Common myeloid progenitor, CD34-positive (primary cell): Measurements from ENCODE around the gene ALK.
A peak's percentile ranks its signal among the peaks of the same experiment; 100 is the strongest.

Source experiments
- CTCF ChIA-PET: fragments of 350-600 bp; sonication (Branson Sonifier 250); formaldehyde crosslinking; loops from one replicate; lab custom pipeline; 2021; ENCODE audit warnings: antibody characterized with exemption; lab: Charles Lee
- POLR2A ChIA-PET: fragments of 350-600 bp; sonication (Branson Sonifier 250); formaldehyde crosslinking; loops from one replicate; lab custom pipeline; 2021; ENCODE audit warnings: antibody characterized with exemption; lab: Charles Lee
- DNase-seq, 3 donors: peaks; one replicate each; pipeline versions ENCODE4 v3.0.0 to v3.0.0-alpha.2; 2013
- H3K27ac ChIP-seq, 2 experiments: 1 replicate in 1 of 2; 2 replicates in 1 of 2; pipeline ENCODE4 v1.7.0; 2013; ENCODE audit warnings: inconsistent platforms in 2 of 2, low read length in 2 of 2, mild to moderate bottlenecking in 2 of 2, low read depth in 1 of 2, moderate library complexity in 1 of 2; ENCODE audit not compliant: severe bottlenecking in 2 of 2, insufficient read depth in 1 of 2, poor library complexity in 1 of 2
- H3K27me3 ChIP-seq, 5 experiments: replicated peaks in 2 of 5; 1 replicate in 3 of 5; 2 replicates in 2 of 5; pipeline versions ENCODE4 v1.6.1 to v1.7.0; 2013; ENCODE audit warnings: low read length in 4 of 5, mild to moderate bottlenecking in 2 of 5, moderate library complexity in 2 of 5, inconsistent platforms in 1 of 5; ENCODE audit not compliant: insufficient read depth in 5 of 5, control insufficient read depth in 4 of 5
- H3K36me3 ChIP-seq, 4 experiments: 1 replicate in 2 of 4; 2 replicates in 2 of 4; pipeline versions ENCODE4 v1.6.1 to v1.7.0; 2013; ENCODE audit warnings: low read length in 3 of 4, control low read depth in 1 of 4, mild to moderate bottlenecking in 1 of 4; ENCODE audit not compliant: control insufficient read depth in 4 of 4, insufficient read depth in 4 of 4
- H3K4me1 ChIP-seq, 4 experiments: 1 replicate in 3 of 4; 2 replicates in 1 of 4; pipeline versions ENCODE4 v1.6.1 to v1.7.1; 2013; ENCODE audit warnings: low read length in 3 of 4, mild to moderate bottlenecking in 3 of 4, control low read depth in 1 of 4, inconsistent platforms in 1 of 4, moderate library complexity in 1 of 4; ENCODE audit not compliant: control insufficient read depth in 4 of 4, insufficient read depth in 4 of 4; ENCODE audit errors: control extremely low read depth in 1 of 4
- H3K4me3 ChIP-seq, 7 experiments: 1 replicate in 4 of 7; 2 replicates in 3 of 7; pipeline versions ENCODE4 v1.5.1 to v1.7.0; 2013; ENCODE audit warnings: mild to moderate bottlenecking in 7 of 7, low read length in 6 of 7, moderate library complexity in 6 of 7, inconsistent platforms in 2 of 7, low read depth in 2 of 7, control low read depth in 1 of 7; ENCODE audit not compliant: insufficient read depth in 4 of 7, control insufficient read depth in 1 of 7; ENCODE audit errors: extremely low read depth in 1 of 7
- H3K9me3 ChIP-seq, 5 experiments: 1 replicate in 4 of 5; 2 replicates in 1 of 5; pipeline versions ENCODE4 v1.6.1 to v1.7.1; 2013; ENCODE audit warnings: low read length in 4 of 5, mild to moderate bottlenecking in 2 of 5, inconsistent platforms in 1 of 5, low read depth in 1 of 5, moderate library complexity in 1 of 5; ENCODE audit not compliant: control insufficient read depth in 4 of 5, insufficient read depth in 2 of 5; ENCODE audit errors: control extremely low read depth in 1 of 5
- WGBS: methylation state at CpG from one replicate; pipeline ENCODE4 v1.1.5; 2013; ENCODE audit not compliant: insufficient coverage; 5-methylcytosine and 5-hydroxymethylcytosine counted together

Gene ALK

DNA sequence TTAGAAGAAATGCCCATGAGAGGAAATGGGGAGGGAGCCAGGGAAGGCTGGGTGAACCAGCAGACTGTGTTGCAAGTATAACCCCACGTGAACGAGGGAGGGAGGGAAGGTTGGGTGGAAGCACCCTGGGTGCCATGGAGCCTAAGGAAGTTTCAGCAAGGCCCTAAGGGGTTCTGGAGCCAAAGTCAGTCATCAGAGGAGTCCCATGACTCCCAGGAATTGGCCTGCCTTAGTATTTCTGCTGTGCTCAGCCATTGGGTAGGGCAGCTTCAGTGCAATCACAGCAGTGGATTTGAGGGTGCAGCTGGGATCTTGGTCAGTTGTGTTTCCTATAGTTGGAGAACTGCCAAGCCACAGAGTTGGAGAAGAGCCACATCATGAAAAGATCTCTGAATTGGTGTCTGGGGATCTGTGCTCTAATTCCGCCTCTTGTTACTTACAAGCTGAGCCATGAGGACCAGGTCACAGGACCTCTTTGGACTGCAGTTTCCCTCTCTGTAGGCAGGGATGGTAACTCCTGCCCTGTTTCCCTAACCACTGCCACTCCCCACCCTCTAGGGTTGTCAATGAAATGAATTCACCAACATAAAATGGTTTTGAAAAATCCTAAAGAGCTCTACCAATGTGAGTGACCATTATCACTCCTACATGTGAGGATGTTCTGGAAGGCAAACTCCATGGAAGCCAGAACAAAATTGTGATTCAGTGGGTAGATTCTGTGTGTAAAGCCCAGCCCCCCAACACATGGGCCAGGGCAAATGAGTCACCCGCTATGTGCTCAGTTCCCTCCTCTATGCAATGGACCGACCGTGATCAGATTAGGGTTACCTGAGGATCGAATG is 697.3 kb downstream of the ALK start:
- peak; percentile 13 to 63 (median 60) for DNase-seq
- 67% methylated on average over 5 of the region's 7 CpGs for WGBS
- CTCF ChIA-PET = no interaction called here
- H3K36me3 ChIP-seq = no peaks in the 10 kb centered on the region
- H3K27ac ChIP-seq = no peak overlapping the region
- POLR2A ChIA-PET = no interaction called here
- no peak overlapping the region for H3K4me3 ChIP-seq
- H3K4me1 ChIP-seq = no peaks in the 10 kb centered on the region
- H3K27me3 ChIP-seq = peaks cover 0 to 71% (median 13%) of the 10 kb centered on the region in 5 experiments
- no peaks in the 10 kb centered on the region for H3K9me3 ChIP-seq

DNA sequence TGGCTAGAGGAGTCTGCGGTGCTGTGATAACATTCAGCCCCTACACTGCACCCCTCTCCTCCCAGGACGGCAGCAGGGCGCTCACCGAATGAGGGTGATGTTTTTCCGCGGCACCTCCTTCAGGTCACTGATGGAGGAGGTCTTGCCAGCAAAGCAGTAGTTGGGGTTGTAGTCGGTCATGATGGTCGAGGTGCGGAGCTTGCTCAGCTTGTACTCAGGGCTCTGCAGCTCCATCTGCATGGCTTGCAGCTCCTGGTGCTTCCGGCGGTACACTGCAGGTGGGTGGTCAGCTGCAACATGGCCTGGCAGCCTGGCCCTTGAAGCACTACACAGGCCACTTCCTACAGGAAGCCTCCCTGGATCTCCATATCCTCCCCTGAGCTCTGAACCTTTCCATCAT is 698.1 kb downstream of the ALK start:
- Histone ChIP-seq H3K4me1 (no peaks in the 10 kb centered on the region), H3K9me3 (no peaks in the 10 kb centered on the region), H3K27me3 (peaks cover 0 to 65% (median 13%) of the 10 kb centered on the region in 5 experiments), H3K36me3 (no peaks in the 10 kb centered on the region), H3K27ac (no peak overlapping the region), H3K4me3 (no peak overlapping the region)
- ChIA-PET POLR2A (no interaction called here), CTCF (no interaction called here)
- DNase-seq = no peak
- 95% methylated on average over 4 of the region's 11 CpGs for WGBS

DNA sequence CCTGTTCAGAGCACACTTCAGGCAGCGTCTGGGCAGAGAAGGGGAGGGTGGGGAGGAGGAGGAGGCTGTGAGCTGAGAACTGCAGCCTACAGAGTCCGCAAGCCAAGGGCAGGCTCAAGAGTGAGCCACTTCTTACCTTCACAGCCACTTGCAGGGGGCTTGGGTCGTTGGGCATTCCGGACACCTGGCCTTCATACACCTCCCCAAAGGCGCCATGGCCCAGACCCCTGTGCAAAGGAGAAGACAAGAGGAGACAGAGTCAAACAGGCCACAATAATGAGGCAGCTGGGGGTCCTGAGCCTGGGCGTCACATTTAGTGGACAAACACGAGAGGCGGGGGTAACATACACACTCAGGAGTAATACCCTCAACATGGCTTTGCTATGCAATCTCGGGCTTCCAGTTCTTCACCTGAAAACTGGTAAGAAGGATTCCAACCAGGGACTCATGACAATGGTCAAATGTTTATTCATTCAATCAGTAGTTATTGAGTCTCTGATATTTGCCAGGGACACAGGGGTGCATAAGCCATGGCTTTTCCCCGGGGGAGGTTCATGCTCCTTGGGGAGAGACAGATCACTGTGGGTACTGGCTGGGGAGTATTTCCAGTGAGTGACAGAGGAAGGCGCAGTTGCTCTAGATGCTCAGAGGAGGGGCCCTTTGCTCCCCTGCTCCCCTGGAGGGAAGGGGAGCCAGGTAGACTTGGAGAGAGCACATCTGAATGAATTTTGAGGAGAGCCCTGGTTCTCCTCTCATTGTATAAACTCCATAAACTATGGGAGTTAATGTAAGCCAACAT is 698.8 kb downstream of the ALK start:
- WGBS = 96% methylated on average over 7 of the region's 11 CpGs
- Histone ChIP-seq H3K36me3 (no peaks in the 10 kb centered on the region), H3K4me3 (no peak overlapping the region), H3K27me3 (peaks cover 0 to 58% (median 13%) of the 10 kb centered on the region in 5 experiments), H3K9me3 (no peaks in the 10 kb centered on the region), H3K27ac (no peak overlapping the region), H3K4me1 (no peaks in the 10 kb centered on the region)
- ChIA-PET CTCF (no interaction called here), POLR2A (no interaction called here)
- no peak for DNase-seq

DNA sequence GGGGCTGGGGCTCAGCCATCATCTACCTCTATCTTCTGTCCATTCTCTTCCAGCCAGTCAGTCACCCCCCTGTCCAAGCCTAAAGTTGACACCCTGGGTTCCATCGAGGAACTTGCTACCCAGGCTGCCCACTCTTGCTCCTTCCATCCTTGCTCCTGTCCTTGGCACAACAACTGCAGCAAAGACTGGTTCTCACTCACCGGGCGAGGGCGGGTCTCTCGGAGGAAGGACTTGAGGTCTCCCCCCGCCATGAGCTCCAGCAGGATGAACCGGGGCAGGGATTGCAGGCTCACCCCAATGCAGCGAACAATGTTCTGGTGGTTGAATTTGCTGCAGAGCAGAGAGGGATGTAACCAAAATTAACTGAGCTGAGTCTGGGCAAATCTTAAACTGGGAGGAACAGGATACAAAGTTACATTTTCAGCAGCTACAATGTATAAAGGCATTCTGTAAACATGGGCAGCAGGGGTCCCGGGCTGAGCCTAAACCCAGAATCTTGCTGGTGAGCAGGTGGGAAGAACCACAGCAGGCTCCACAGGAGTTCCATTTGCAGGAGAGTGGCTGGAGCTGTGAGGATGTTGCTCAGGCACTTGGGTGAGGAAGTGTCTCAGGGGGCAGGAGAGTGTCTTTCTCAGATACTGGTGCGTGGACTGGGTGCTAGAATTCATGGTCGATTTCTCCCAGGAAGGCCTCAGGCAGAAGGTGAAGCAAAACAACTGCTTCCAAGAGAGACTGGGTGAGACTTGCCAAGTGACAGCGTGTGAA is 700.7 kb downstream of the ALK start:
- H3K4me3 ChIP-seq = no peak overlapping the region
- ChIA-PET CTCF (no interaction called here), POLR2A (no interaction called here)
- H3K36me3 ChIP-seq = no peaks in the 10 kb centered on the region
- WGBS = 94% methylated on average over 12 of the region's 12 CpGs
- no peaks in the 10 kb centered on the region for H3K4me1 ChIP-seq
- no peak overlapping the region for H3K27ac ChIP-seq
- peaks cover 0 to 40% (median 13%) of the 10 kb centered on the region in 5 experiments for H3K27me3 ChIP-seq
- DNase-seq = no peak
- H3K9me3 ChIP-seq = no peaks in the 10 kb centered on the region

DNA sequence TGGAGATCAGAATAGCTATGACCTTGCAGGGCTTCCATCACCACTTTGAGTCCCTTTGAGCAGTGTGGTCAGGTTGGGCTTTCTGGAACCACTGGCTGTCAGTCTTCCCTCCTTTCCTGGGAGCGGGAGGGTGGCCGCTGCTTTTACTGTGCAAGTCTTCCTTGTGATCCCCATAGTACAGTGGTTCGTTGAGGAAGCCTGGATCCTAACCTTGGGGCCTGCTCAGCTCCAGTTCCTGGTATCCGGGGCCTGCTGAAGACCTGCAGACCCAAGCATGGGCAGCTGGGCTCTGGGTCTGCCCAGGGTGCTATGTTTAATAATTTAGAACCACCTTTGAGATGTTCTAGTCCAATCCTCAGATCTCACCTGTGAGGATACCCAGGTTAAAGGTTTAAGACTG is 702.0 kb downstream of the ALK start:
- H3K9me3 ChIP-seq = no peaks in the 10 kb centered on the region
- no peaks in the 10 kb centered on the region for H3K4me1 ChIP-seq
- ChIA-PET CTCF (no interaction called here), POLR2A (no interaction called here)
- H3K4me3 ChIP-seq = no peak overlapping the region
- no peak overlapping the region for H3K27ac ChIP-seq
- 100% methylated on average over 1 of the region's 4 CpGs for WGBS
- peaks cover 0 to 29% (median 5%) of the 10 kb centered on the region in 5 experiments for H3K27me3 ChIP-seq
- no peaks in the 10 kb centered on the region for H3K36me3 ChIP-seq
- no peak for DNase-seq

DNA sequence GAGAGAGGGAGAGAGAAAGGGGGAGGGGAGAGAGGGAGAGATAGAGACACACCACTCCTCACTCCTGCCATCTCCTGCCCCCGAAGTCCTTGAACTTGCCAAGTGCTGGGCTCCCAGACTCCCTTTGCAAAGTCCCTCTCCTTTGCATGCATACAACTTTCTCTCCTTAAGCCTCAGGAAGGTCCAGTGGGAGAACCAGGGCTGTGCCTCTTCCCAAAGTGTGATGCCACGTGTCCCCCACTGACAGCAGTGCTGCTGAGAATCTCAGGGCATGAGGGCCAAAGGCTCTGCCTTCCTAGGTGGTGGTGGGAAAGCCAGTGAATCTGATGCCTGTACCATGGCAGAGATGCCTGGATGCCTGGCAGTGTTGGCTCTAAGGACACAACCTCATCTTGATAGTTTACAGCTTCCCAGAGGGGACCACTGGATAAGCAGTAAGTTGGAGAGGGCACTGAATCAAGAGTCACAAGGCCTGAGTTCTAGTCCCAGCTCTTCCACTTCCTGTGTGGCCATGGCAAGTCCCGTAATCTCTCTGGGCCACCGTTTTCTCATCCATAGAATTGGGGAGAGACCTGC is 702.7 kb downstream of the ALK start:
- Histone ChIP-seq H3K27ac (no peak overlapping the region), H3K9me3 (no peaks in the 10 kb centered on the region), H3K27me3 (peaks cover 0 to 22% (median 5%) of the 10 kb centered on the region in 5 experiments), H3K4me1 (peaks cover 0 to 4% (median 0%) of the 10 kb centered on the region in 4 experiments), H3K36me3 (no peaks in the 10 kb centered on the region), H3K4me3 (no peak overlapping the region)
- POLR2A ChIA-PET = no interaction called here
- CTCF ChIA-PET = no interaction called here
- DNase-seq = no peak
- 70% methylated on average over 1 of the region's 4 CpGs for WGBS
